ENCODE measurements around the gene SASH1.

- TF ChIP-seq CTCF (conservative IDR thresholded peaks at IDR 0.05 in 1 of 2, IDR thresholded peaks at IDR 0.05 in 1 of 2; ENCODE audit: low read depth in 1 of 2, low read length in 2 of 2) (no peak), EZH2 (IDR thresholded peaks at IDR 0.05; ENCODE audit: low read length, missing control alignments) (no peak)
These were observed 24.9 kb downstream of the SASH1 start for GRCh38 chr6:148367411-148368024.
